GM21528 (cell line): ENCODE data around the gene CAD.

Experiments
- ATAC-seq: cut with Tn5 transposase; IDR thresholded peaks from one replicate; pipeline ENCODE4 v1.9.1; 2021; ENCODE audit warnings: mild to moderate bottlenecking, moderate library complexity; ENCODE audit not compliant: unreplicated experiment, low FRiP score

CAD gene

GRCh38 chr2:27221166-27221565 is 4.0 kb downstream of the CAD start:
- no peak for ATAC-seq

GRCh38 chr2:27222407-27222806 is 5.2 kb downstream of the CAD start:
- no peak for ATAC-seq

- no peak for ATAC-seq
These were observed 6.2 kb downstream of the CAD start for GRCh38 chr2:27223416-27223815.

DNA sequence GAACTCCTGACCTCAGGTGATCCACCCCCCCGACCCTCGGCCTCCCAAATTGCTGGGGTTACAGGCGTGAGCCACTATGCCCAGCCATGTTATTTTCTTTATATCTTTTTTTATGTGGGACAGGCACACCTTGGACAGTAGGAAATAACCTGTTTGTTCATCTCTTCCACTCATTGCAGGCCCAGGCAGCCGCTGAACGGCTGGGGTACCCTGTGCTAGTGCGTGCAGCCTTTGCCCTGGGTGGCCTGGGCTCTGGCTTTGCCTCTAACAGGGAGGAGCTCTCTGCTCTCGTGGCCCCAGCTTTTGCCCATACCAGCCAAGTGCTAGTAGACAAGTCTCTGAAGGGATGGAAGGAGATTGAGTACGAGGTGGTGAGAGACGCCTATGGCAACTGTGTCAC is 8.4 kb downstream of the CAD start:
- no peak for ATAC-seq

- ATAC-seq: no peak
These were observed 10.3 kb downstream of the CAD start for GRCh38 chr2:27227501-27227900.

DNA sequence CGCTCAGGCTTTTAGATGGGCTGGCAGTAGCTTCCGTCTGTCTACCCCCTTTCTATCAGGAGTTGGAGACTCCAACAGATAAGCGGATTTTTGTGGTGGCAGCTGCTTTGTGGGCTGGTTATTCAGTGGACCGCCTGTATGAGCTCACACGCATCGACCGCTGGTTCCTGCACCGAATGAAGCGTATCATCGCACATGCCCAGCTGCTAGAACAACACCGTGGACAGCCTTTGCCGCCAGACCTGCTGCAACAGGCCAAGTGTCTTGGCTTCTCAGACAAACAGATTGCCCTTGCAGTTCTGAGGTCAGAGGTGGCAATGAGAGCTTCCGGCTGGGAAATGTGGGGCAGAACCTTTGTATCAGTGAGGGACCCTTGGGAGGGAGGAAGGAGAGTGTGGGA is 14.8 kb downstream of the CAD start:
- no peak for ATAC-seq

GRCh38 chr2:27233341-27233740 is 16.2 kb downstream of the CAD start:
- ATAC-seq: no peak

- ATAC-seq: no peak
These were observed 19.0 kb downstream of the CAD start for GRCh38 chr2:27236136-27236535.

DNA sequence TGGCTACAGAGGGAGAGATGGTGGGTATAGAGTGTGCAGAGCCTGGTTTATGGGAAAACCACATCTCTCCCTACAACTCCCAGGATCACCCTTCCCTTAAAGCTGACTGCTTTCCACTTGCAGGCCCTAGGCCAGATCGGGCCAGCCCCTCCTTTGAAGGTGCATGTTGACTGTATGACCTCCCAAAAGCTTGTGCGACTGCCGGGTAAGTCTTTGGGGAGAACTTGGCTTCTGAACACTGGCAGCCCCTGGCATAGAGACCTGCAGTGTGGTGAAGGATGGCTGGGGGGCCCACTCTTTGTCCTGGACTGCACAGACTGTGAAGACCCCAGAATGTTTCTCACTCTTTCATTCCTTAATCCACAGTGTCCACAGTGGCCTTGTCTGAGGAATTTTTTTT is 19.5 kb downstream of the CAD start:
- ATAC-seq: no peak

DNA sequence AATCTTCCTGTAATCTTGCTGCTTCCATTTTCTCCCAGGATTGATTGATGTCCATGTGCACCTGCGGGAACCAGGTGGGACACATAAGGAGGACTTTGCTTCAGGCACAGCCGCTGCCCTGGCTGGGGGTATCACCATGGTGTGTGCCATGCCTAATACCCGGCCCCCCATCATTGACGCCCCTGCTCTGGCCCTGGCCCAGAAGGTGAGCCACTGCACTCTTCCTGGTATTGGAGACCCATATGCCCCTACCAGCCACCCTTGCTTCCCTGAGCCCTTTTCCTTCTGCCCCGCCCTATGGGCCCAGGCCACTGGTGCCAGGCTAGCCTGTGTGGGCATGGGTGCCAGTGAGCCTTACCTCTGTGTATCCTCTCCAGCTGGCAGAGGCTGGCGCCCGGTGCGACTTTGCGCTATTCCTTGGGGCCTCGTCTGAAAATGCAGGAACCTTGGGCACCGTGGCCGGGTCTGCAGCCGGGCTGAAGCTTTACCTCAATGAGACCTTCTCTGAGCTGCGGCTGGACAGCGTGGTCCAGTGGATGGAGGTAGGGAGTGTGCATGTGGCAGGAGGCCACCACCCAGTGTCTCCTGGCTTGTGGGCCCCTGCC is 20.3 kb downstream of the CAD start:
- ATAC-seq: no peak

GRCh38 chr2:27238976-27239375 is 21.8 kb downstream of the CAD start:
- ATAC-seq: no peak

DNA sequence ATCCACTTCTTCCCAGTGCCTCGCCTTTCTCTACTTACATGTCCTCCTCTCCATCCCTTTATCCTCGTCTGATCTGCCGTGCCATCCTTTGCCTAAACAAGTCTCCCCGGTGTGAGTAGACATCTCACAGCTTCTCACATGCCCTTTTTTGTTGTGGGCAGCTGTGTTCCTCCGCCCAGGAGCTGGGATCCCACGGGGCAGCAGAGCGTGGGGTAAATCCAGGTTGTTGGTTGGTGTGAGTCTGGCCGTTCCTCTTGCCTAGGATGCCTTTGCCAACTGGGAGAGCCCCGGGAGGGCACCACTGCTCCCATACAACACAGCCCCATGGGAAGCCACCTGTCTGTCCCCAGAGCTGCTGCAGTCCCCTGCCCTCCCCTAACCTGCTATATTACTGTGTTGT is 23.2 kb downstream of the CAD start:
- no peak for ATAC-seq

DNA sequence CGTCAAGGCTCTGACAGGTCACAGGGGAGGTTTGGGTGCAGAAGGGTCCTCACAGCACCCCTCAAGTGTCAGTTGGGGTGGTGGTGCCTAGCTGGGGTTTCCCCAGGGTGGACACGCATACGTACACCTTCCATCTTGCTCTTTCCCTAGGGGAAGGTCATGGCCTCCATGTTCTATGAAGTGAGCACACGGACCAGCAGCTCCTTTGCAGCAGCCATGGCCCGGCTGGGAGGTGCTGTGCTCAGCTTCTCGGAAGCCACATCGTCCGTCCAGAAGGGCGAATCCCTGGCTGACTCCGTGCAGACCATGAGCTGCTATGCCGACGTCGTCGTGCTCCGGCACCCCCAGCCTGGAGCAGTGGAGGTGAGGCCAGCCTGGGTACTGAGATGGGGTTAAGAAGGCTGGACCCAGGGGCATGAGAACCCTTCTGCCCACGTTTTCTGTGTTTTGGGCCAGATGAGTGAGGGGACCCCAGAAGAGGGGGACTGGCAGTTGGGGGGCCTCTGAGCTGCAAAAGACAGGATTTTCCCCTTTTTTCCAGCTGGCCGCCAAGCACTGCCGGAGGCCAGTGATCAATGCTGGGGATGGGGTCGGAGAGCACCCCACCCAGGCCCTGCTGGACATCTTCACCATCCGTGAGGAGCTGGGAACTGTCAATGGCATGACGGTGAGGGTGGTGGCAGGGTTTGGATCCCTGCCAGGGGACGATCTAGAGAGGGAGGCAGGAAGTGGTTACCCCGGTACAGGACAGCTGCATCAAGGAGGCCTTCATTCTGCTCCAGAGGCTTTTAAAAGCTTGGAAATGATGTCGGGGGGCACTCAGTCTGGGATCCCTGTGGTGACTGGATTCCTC is 24.8 kb downstream of the CAD start:
- no peak for ATAC-seq

DNA sequence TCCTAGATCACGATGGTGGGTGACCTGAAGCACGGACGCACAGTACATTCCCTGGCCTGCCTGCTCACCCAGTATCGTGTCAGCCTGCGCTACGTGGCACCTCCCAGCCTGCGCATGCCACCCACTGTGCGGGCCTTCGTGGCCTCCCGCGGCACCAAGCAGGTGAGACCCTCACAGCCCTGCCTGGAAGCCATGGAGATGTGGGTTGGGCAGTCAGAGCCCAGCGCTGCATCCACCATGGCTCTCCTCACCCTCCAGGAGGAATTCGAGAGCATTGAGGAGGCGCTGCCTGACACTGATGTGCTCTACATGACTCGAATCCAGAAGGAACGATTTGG is 25.4 kb downstream of the CAD start:
- ATAC-seq: no peak

DNA sequence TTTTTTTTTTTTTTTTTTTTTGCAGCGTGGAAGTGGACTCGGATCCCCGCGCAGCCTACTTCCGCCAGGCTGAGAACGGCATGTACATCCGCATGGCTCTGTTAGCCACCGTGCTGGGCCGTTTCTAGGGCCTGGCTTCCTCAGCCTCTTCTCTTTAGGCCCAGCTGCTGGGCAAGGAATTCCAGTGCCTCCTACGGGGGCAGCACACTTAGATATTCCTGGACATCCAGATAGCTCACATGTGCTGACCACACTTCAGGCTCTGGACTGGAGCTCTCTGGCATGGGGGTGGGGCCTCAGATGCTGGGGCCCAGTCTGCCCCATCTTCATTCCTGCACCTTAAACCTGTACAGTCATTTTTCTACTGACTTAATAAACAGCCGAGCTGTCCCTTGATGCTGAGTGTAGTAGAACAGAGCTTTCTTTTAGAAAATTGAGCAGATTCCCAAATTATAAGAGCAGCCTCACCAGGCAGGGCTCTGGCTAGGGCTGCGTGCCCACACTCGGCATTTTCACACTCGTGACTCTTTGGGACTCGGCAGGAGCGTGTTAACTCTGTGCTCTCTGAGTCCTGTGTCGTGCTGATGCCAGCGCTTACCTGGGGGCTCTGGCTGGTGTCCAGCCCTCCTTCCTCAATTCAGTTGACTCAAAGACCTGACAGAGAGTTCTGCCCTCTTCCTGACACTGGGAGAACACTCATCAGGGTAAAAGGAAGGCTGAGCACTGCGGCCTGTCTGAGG is 26.4 kb downstream of the CAD start:
- ATAC-seq: no peak

DNA sequence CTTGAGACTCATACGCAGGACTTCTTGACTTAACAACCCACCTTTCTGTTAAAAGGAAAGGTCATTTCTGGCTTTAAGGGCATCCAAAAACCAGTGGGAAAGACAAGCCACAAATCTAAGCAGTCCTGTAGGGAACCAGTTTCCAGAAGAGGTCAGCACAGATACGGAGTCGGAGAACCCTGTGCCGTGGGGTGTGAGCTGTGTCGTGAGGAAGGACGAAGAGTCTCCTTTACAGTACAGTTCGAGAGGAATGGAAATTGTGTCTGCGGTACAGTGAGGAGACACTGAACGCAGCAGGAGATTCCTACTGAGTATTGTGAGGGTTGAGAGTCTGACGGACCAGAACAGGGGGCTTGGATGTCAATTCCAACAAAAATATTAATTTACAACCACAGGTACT is 27.9 kb downstream of the CAD start:
- ATAC-seq: no peak

GRCh38 chr2:27245626-27246025 is 28.5 kb downstream of the CAD start:
- ATAC-seq: no peak

DNA sequence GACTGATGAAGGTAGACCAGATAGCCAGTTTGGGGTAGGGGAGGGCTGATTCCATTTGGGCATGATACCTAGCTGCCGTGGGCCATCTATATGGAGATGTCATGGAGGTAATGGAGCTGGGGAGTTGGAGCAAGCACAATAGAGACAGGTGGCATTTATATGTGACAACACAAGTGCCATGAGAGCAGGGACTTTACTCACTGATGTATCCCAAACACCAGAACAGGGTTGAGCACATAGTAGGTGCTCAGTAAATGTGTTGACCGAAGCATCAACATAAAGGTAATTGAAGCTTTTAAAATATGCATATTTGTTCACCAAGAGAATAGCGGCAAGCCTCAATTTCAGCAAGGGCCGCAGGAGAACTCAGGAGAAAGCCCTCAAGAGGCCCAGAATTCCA is 30.7 kb downstream of the CAD start:
- no peak for ATAC-seq

DNA sequence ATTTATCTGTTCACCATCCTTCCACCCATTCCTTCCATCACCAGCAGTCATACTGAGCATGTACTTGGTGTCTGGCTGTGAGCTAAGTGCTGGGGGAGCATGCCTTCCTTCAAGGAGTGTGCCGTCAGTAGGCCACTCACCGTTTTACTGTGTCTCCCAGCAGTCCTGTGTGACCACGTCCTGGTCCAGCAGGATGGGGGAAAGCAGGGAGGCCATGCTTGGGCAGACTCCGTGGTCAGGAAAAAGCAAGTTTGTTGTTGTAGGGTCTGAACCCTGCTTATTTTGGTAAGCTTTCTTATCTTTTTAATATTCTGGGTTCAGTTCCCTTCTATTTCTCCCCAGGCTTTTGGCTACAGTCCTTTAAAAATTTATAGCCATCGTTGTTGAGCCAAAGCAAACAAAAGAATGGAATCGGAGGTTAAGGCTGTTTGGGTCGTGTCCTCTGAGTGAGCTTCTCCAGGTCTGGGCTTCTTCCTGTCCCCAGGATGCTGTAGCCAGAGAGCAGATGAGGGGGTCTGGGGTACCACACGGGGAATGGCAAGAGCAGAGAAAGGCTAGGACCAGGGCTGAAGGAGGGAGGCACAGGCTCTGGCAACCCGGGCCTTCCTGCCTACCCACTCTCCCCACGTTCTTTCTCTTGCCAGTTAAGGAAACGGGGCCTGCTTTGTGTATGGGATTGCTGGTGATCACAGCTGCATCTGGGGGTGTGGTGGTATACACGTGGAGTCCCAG is 32.2 kb downstream of the CAD start:
- no peak for ATAC-seq

DNA sequence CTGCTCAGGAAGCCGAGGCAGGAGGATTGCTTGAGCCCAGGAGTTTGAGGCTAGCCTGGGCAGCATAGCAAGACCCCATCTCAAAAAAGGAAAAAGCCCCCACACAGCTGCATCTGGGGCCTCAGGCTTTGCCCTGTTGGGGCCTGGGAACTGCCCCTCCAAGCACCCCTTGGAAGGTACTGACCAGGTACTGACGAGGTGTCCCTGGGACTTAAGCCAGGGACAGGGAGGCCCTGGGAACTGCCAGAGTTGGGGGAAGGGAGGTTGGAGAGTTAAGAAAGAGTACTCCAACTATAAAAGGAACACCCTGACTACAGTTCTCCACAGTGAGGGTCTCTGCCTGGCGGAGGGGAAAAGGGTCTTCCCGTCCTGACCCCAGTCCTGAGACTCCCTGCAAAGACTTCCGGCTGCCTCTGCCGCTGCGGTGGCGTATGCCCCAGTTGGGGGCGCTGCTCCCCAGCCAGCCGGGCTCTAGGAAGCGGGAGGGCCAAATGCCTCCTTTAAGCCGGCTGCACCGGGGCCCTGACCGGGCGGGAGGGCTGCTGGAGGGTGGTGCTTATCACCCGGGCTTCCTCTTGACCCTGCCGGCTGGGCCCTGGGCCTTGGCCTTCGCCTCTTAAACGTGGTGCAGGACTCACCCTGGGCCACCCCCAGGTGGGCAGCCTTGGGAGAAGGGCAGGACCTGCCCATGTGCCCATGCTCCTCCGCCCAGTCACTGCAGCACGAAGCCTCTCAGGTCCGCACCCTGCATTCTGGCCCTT is 32.9 kb downstream of the CAD start:
- ATAC-seq: no peak
